Measurements from ENCODE around the gene MTCL1.
"Not testable (repeated sequence)": the region's sequence is repeated elsewhere in the genome, so short reads cannot be mapped to it uniquely, and the experiment has no call there.

Gene MTCL1

DNA sequence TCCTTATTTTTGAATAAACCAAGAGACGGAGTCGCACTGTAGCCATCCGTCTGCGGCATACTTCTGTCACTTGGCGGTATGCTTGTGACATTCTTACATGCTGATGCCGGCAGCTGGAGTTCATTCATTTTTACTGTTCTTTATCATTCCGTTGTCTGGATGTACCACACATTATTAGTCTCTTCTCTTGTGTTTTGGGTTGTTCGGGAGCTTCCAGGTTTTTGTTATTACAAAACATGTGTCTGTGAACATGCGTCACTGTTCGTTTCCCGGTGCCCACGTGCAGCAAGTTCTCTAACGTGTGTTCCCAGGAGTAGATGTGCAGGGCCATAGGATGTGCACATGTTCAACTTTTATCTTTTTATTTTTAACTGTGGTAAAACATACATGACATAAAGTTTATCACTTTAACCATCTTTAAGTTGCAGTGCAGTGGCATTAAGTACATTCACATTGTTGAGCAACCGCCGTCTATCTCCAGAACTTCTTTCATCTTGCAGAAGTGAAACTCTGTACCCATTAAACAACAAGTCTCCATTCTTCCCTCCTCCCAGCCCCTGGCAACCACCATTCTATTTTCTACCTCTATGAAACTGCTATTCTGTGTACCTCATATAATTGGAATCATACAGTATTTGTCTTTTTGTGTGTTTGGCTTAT lies 40.1 kb downstream of the MTCL1 start:
- no peak for DNase-seq

DNA sequence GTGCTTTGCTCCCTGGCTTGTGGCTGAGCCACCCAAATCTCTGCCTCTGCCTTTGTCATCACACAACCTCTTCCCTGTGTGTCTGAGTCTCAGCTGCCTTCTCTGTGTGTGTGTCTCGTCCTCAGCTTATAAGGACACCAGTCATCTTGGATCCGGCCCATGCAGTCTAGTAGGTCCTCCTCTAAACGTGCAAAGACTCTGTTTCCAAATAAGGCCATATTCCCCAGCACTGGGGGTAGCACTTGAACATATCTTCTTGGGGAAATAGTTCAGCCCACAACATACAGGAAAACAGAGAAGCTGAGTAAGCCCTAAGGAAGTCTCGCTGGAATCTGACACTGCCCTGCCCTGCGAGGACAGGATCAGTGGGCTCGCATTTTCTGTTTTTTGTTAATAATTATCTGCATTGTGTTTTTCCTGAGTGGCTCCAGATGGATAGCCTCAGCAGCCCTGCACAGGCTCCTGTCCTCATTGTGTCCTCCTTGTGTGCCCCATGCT lies 42.1 kb downstream of the MTCL1 start:
- DNase-seq: no peak

DNA sequence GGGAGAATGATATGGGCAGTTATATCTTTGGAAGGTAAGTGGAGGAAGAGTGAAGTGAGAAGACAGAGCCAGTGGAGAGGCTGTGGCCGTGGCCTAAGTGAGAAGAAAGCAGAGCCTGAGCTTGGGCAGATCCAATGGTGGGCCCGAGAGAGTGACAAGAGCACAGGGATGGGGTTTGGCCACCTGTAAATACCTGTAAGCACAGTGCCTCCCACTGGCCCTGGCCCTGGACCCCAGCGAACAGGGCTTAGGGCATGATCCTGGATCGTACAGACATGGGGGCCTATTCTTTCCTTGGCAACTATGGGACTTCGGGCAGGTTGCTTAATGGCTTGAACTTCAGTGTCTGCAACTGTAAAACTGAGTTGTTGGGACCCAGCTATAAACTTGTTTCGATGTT lies 44.1 kb downstream of the MTCL1 start:
- DNase-seq: no peak

DNA sequence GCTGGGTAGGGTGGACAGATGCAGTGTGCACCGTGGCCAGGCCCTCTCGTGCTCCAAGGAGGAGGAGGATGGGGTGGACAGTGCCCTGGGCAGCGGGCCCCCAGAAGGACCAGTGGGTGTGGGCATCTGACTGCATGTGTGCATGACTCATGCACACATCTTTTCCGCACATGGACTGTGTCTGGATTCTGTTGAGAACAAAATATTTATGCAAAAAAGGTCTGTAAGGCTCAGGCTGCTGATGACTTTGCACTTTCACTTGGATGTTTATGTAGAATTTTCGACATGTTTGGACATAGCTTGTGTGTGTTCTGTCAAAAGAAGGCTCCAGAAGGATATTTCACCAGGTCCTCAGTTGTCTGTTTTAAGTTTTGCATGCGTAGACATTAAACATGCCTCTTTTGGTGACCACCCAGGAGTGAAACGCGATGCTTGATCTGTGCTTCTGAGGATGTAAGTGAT lies 45.6 kb downstream of the MTCL1 start:
- DNase-seq: no peak

DNA sequence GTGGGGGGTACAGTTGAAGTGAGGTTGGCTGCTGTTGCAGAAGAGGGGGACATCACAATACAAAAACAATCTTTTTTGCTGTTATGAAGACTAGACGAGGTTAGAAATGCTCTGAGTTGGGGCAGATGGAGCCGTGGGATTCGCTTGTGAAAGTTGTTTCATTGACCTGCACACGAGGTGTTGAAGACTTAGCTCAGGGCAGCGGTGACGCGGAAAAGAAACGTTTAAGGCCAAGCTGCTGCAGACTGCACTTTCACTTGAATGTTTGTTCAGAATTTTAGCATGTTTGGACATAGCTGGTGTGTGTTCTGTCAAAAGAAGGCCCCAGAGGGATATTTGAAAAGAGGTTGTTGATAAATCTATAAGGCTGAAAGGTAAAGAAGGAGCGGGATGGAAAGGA lies 46.3 kb downstream of the MTCL1 start:
- DNase-seq: no peak

DNA sequence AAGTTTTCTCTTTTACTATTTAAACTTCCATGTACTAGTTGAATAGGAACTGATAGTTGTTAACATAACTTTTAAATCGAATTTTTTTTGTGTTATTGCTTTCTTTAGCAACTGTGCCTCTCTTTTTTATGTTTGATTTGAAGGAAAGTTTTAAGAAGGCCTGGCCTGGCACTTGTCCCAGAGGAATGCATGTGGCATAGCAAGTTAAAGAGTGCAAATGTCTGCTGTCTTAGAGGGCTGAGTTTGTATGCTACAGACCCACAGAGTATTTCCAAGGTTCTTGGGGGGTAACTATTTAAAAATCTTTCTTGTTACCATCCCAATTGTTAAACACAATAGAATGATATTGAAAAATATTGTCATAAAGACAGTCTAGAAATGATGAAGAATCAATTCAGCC lies 47.0 kb downstream of the MTCL1 start:
- DNase-seq: no peak

DNA sequence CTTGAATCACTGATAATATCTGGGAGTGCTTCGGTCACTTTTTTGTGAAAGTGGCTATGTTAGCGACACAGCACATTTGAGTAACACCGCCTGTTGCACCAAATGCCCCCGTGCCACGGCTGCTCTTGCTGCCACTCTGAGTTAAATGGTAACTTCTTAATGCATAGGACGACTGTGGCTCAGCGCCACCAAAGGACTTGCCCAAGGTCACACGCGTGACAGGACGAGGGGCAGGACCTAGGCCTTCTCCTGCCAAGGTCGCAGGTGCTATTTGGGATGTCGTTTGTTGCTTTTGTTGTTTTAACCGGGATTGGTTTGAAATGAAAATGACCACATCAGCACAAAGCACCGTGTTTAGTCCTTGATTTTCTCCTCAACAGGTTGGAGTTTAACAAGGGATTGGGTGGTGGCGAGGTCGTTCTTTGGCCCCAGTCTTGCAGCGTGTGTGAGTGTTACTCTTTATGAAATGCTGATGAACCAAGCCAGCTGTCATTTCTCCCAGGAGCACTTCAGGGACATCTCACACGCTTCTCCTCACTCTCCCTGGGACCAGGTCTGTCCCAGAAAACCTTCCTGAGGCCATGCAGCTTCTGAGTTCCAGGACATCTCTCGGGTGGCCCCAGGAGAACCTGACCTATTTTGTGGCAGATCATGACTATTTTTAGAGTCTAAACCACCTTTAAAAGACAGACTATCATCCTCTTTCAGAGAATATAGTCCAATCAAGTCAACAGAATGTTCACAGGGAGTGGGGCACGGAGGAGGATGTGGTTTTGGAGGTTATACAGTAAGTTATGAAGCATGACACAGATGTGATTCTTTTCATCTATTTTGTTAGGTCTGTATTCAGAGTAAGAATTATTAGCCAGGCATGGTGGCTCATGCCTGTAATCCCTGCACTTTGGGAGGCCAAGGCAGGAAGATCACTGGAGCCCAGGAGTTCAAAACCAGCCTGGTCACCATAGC lies 49.9 kb downstream of the MTCL1 start:
- no peak for DNase-seq

DNA sequence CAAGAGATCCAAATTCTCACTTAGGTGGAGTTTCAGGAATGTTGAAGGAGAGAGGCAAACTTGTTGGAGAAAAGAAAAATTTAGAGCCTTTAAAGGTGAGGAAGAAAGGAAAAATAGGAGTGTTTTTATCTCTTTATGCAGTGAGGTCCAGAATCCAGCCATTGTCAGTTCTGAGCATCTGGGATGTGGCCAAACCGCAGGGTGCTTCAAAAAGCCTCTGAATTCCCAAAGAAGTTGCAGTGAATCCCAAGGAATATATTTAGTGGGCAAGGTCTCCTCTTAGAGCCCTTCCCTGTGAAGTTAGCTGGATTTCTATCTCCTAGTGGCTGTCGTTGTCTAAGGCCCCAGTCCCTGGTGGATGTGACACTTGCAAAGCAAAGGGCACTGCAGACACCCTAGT lies 51.2 kb downstream of the MTCL1 start:
- no peak for DNase-seq

DNA sequence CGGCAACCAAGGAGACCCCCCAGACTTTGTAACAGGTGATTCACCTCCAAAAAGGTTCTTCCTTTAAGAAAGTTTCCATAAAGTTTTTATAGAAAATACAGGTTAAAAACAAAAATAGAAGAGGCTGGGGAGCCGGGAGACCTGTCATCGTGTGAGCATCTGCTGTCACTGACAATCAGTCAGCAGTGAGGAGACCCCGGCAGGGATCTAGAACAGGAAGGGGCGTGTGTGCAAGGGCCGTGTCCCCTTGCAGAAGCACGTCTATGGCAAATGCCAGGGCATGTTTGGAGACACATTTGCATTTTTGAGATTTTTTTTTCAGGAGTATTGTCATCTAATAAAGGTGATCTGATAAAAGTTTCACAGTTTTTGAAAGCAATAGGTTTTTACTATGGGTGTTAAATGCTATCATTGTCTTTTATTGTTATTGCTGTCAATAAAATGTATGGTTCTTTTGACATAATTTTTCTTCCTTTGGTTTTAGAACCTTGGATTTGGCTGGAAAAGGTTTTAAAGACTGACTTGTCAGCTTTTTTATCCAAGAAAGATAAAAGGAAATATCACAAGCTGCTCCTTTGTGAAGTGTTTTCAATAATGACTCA lies 52.1 kb downstream of the MTCL1 start:
- no peak for DNase-seq

DNA sequence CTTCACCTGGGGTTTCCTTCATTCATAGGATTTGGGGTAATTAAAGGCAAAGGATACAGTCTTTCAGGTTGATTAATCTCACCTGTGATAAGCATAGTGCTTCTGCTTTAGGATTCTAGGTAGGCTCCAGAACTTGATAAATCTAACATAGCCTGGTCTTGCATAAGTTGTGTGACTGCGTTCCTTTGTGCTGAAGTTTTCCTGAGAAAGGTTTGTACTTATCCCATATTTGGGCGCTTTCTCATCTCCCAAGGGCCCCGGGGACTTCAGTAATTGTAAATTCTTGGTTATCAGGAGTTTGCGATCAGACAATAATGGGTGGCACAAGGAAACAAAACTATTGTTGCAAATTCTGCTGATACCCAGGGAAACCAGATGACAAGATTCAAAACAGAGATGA lies 53.1 kb downstream of the MTCL1 start:
- no peak for DNase-seq

DNA sequence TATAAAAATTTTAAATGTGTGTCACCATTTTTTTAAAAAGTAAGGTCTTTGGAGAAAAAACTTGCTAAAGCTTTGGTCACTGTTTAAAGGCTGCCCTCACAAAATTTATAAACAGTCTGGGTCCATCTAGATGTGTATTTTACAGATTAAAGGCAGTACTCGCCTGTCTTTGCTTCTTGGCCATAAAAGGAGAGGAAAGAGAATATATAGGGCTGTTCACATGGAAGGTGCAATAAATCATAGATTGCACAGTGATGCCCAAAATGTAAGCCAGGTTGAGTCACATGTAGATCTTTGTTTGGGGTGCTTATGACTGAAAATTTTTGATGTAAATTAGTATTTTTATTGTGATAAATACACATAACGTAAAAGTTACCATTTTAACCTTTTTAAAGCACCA lies 55.6 kb downstream of the MTCL1 start:
- DNase-seq: no peak

DNA sequence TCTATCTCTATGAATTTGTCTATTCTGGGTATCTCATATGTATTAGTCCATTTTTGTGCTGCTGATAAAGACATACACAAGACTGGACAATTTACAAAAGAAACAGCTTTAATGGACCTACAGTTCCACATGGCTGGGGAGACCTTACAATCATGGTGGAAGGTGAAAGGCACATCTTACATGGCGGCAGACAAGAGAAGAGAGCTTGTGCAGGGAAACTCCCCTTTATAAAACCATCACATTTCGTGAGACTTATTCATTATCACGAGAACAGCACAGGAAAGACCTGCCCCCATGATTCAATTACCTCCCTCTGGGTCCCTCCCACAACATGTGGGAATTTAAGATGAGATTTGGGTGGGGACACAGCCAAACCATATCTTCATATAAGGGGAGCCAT lies 56.2 kb downstream of the MTCL1 start:
- not testable (repeated sequence) for DNase-seq

DNA sequence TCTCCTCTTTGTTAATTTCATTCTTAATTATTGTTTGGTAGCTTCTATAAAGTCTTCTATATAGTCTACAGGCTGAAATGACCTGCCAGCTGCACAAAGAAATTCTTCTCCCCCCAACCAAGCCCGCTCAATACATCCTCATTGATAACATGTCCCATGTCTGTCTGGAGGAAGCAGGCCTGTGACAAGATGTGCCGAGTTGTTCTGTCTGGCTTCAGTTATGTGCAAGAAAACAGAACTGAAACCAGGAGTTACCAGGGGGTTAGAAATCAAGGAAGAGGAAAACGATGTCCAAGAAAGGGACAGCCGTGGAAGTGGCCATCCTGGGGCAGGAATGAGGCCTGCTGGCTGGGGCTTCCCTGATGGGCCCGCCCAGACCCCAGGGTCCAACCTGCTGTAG lies 57.6 kb downstream of the MTCL1 start:
- no peak for DNase-seq

DNA sequence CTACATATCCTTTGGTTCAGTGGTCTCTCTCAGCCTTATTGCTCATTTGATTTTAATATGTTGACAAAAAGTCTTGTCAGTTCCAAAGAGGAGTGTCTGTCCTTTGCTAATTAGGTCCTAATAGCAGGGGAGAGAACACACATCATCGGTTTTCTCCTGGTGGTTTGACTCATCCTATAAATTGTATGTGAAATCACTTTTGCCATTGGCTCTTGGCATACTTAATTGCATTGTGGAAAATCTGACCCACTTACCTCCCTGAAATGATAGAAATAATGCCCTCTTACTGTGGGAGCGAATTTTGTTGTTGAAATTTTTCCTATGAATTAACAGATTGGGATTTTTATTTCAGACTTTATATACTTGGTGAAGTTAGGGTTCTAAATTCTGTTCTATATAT lies 58.3 kb downstream of the MTCL1 start:
- no peak for DNase-seq

DNA sequence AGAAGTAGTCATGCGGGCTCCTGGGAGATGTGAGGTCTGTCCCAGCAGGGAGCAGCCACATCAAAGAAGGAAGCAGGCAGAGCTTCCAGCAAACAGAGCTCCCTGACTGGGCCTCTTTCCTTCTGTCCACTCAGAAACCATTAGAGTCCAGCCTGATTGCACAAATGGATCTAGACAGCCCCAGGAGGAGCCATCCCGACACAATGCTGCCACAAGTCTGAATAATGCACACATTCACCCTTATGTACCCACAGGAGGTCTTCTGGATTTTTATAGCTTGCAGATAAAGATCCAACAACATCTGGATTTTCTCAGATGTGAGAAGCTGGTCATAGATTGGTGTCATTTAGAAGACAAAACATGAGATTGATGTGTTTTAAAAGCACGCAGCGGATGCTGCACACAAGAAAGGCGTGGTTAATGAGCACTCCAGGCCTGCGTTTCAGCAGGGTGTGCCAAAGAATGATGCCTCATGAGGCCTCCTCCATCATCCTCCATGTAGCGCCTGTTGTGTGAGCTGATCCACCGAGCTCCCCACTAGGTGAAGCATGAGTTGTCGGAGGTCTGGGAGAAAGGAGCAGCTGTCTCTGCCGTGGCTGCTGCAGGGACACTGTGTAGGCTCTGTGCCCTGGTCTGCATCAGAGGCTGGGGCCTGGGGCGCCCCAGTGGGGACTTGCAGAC lies 60.6 kb downstream of the MTCL1 start:
- peak; percentile 85 for DNase-seq

DNA sequence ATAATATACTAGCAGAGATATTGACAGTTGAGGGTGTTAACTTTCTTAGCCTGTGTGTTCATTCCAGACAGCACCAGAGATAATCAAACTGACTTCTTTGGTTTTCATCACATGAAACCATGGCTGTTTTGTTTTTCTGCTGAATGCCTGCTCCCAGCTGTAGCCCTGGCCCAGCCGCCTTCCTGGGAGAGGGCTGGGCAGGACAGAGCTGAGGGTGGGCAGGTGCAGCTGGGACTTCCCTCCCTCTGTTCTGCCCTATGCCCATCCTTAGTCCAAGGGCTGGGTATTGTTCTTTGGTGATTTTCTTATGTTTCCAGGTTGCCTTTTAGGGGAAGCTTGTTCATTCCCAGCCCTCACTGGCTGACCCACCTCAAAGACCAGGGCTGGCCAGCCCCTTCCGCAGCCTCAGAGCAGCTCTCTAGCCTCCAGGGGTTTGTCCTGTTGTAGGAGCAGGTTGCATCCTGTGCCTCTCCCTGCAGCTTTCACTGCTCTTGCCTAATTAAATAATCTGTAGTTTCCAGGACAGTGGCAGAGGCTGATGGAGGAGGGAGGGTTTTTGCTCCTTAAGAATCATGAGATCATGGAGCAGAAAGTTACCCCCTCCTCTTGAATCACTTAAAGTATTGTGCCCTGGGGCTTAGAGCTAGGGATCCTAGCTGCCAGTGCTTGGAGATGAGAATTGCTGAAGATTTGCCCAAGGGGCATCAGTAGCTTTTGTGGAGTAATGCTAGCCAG lies 61.4 kb downstream of the MTCL1 start:
- DNase-seq: peak; percentile 76

DNA sequence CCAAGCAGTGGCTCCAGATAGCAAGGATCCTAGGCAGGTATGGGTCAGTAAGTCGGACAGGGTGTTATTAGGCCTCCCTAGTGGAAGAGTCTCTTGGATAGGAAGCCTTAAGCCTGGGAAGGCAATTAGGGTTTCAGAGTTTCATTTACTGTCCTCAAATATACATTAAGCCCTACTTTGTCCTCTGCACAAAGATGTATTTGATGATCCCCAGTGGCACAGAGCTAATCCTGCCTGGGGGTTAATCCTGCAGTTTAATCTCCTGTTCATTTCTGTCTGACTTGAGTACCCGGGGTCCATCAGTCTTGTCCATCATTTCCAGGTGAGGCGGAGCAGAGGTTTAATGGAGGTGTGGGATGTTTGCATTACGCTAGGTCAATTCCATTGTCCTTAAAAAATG lies 62.0 kb downstream of the MTCL1 start:
- DNase-seq: no peak

DNA sequence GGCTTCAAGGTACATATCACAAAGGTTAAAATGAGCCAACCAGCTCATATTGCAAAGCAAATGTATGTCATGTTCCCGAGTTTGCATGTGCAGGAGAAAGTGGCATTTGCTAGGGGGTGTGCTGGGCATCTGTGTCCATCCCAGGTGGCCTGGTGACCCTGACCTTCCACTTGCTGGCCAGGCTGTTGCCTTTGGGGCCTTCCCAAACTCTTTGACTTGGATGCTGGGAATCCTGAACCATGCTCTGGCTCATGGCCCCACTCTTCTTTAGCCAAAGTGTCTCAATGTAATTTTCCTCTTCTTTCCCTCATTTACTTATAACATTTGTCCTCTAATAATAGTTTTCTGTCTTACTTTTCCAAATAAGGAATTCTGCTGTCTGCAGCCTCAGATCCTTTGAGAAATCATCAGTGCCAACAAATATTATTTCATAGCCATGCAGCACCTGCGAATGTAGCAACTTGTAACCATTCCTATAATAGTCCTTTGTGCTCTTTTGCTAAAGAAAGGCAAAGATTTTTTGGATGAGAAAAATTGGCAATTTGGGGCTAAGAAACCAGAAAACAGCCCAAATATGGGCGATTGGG lies 64.2 kb downstream of the MTCL1 start:
- DNase-seq: no peak

DNA sequence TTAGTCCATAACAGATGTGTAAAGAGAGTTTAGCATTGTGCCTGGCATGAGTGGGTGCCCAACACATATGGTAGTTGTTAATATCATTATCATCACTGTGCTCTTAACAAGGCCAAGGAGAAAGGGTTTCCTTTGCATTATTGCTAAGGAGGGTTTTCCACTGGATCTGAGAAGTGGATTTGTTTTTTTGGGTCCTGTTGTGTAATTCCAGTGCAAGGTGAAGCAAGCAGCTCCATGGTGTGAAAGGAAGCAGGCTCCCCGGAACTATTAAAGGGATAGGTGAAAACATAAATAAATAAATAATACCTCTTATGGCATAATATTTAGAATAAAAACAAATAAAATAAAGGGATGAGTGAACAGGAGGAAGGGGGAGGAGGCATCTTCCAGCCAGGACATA lies 65.3 kb downstream of the MTCL1 start:
- DNase-seq: no peak

DNA sequence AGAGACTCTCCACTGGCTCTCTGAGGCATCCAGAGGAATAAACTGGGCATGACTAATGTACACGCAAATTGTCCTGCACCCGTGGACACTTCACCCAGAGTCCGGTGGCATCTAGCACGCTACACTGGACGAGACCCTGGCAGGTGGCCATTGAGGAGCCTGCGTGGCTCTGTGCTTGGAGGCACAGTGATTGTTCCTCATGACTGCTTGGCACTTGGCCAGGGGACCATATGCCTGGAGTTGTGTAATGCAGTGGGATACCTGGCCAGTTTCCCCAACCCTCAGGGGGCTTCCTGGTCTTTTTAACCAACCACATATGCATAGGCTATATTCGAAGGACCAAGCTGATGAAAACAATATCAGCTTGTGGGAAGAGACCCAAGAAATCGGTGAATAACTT lies 66.6 kb downstream of the MTCL1 start:
- no peak for DNase-seq

DNA sequence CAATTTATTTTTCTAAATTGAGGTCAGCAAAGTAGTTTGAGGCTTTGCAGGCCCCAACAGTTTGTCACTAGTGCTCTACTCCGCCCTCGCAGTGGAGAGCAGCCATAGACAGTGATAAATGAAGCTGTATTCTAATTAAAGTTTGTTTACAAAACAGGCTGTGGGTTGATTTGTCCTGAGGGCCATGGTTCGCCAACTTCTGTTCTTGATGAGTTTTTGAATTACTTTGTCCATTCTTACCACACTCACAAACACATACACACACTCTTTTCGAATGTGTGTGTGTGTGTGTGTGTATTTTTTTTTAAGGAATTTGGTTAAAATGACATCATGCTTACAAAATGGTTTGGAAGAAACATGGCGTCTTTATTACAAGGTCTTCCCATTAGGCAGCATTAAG lies 68.6 kb downstream of the MTCL1 start:
- DNase-seq: no peak
